Left hindlimb (tissue), 1 donor: Measurements from ENCODE around the gene RPL3.
"Not testable (repeated sequence)": the region's sequence is repeated elsewhere in the genome, so short reads cannot be mapped to it uniquely, and the experiment has no call there.

Source experiments
- DNase-seq: peaks from one replicate; pipeline ENCODE4 v3.0.0-alpha.2; 2018

RPL3 gene

GRCh38 chr22:39319284-39320022 lies at the start of gene RPL3:
Gene RPL3 (minus strand): TSS chr22:39319623. CDS start chr22:39319597, 26 bp downstream.
- DNase-seq: peak; percentile 98

GRCh38 chr22:39369186-39369585 lies 49.8 kb upstream of the RPL3 start:
- DNase-seq: no peak

GRCh38 chr22:39368461-39368911 lies 49.1 kb upstream of the RPL3 start:
- no peak for DNase-seq

GRCh38 chr22:39367035-39367434 lies 47.6 kb upstream of the RPL3 start:
- DNase-seq: no peak

GRCh38 chr22:39365492-39365780 lies 46.0 kb upstream of the RPL3 start:
- DNase-seq: no peak

GRCh38 chr22:39364714-39365491 lies 45.5 kb upstream of the RPL3 start:
- DNase-seq: no peak

- DNase-seq: no peak
These were observed 44.5 kb upstream of the RPL3 start for GRCh38 chr22:39363751-39364515.

- DNase-seq: no peak
These were observed 43.5 kb upstream of the RPL3 start for GRCh38 chr22:39362932-39363331.

GRCh38 chr22:39362271-39362670 lies 42.8 kb upstream of the RPL3 start:
- DNase-seq: no peak

- no peak for DNase-seq
These were observed 42.1 kb upstream of the RPL3 start for GRCh38 chr22:39361496-39361895.

GRCh38 chr22:39360674-39361413 lies 41.4 kb upstream of the RPL3 start:
- no peak for DNase-seq

GRCh38 chr22:39360242-39360641 lies 40.8 kb upstream of the RPL3 start:
- no peak for DNase-seq

- DNase-seq: no peak
These were observed 40.3 kb upstream of the RPL3 start for GRCh38 chr22:39359659-39360195.

GRCh38 chr22:39358197-39358596 lies 38.8 kb upstream of the RPL3 start:
- DNase-seq: not testable (repeated sequence)

- DNase-seq: not testable (repeated sequence)
These were observed 38.0 kb upstream of the RPL3 start for GRCh38 chr22:39357110-39358108.

- DNase-seq: no peak
These were observed 37.0 kb upstream of the RPL3 start for GRCh38 chr22:39356464-39356863.

GRCh38 chr22:39355805-39356204 lies 36.4 kb upstream of the RPL3 start:
- not testable (repeated sequence) for DNase-seq

GRCh38 chr22:39355080-39355479 lies 35.7 kb upstream of the RPL3 start:
- DNase-seq: no peak

- DNase-seq: no peak
These were observed 33.9 kb upstream of the RPL3 start for GRCh38 chr22:39353346-39353745.

GRCh38 chr22:39352306-39352891 lies 33.0 kb upstream of the RPL3 start:
- no peak for DNase-seq

- no peak for DNase-seq
These were observed 32.3 kb upstream of the RPL3 start for GRCh38 chr22:39351689-39352214.
